CD14-positive monocyte (primary cell): Measurements from ENCODE around the gene TMEM151A. TPM values are rescaled to one million over a fixed set of nuclear protein-coding genes. Genes with fewer than 3 reads are reported as not detected.

Experiments
- DNase-seq, 3 donors: peaks; one replicate each; pipeline ENCODE4 v3.0.0-alpha.2; 2011 to 2022
- H2AFZ ChIP-seq: 2 replicates; pipeline ENCODE4 v1.6.0; 2012; ENCODE audit warnings: mild to moderate bottlenecking, low read depth, low read length, inconsistent platforms; ENCODE audit not compliant: insufficient read depth, poor library complexity, severe bottlenecking
- H3K27ac ChIP-seq, 2 donors: 1 replicate in 1 of 2; 2 replicates in 1 of 2; pipeline ENCODE4 v1.5.1; 2012 to 2013; ENCODE audit warnings: low read length in 2 of 2, control low read depth in 1 of 2, inconsistent platforms in 1 of 2, low read depth in 1 of 2, mild to moderate bottlenecking in 1 of 2
- H3K27me3 ChIP-seq, 2 donors: one replicate each; pipeline versions ENCODE4 v1.6.0 to v1.6.1; 2011 to 2013; ENCODE audit warnings: low read length in 2 of 2; ENCODE audit not compliant: control insufficient read depth in 2 of 2, insufficient read depth in 2 of 2
- H3K36me3 ChIP-seq, 2 donors: replicated peaks in 1 of 2; 1 replicate in 1 of 2; 2 replicates in 1 of 2; pipeline versions ENCODE4 v1.5.1 to v1.6.1; 2012 to 2013; ENCODE audit warnings: low read length in 2 of 2, control low read depth in 1 of 2, inconsistent platforms in 1 of 2, mild to moderate bottlenecking in 1 of 2; ENCODE audit not compliant: insufficient read depth in 2 of 2, control insufficient read depth in 1 of 2
- H3K4me1 ChIP-seq, 2 donors: 1 replicate in 1 of 2; 2 replicates in 1 of 2; pipeline versions ENCODE4 v1.5.1 to v1.6.1; 2012 to 2013; ENCODE audit warnings: low read length in 2 of 2, control low read depth in 1 of 2, inconsistent platforms in 1 of 2, mild to moderate bottlenecking in 1 of 2, moderate library complexity in 1 of 2; ENCODE audit not compliant: insufficient read depth in 2 of 2, control insufficient read depth in 1 of 2
- H3K4me2 ChIP-seq: replicated peaks from 2 replicates; pipeline ENCODE3; 2012; ENCODE audit warnings: low read length, moderate library complexity, mild to moderate bottlenecking; ENCODE audit not compliant: poor library complexity, severe bottlenecking; ENCODE audit errors: extremely low read depth
- H3K4me3 ChIP-seq, 3 experiments: fragments of 200-600 bp in 1 of 3; sonication (generic) in 1 of 3; replicated peaks in 1 of 3; 1 replicate in 2 of 3; 2 replicates in 1 of 3; pipeline ENCODE4 v1.5.1; 2011 to 2013; ENCODE audit warnings: low read length in 3 of 3, mild to moderate bottlenecking in 3 of 3, control low read depth in 2 of 3, low read depth in 2 of 3, inconsistent platforms in 1 of 3, moderate library complexity in 1 of 3
- H3K79me2 ChIP-seq: 2 replicates; pipeline ENCODE4 v1.6.0; 2012; ENCODE audit warnings: mild to moderate bottlenecking, control low read depth, inconsistent platforms, low read length, moderate library complexity; ENCODE audit not compliant: insufficient read depth
- H3K9ac ChIP-seq: 2 replicates; pipeline ENCODE4 v1.6.0; 2017; ENCODE audit warnings: low read length, mild to moderate bottlenecking; ENCODE audit not compliant: insufficient read depth, poor library complexity, severe bottlenecking
- H3K9me3 ChIP-seq, 2 donors: replicated peaks in 1 of 2; 1 replicate in 1 of 2; 2 replicates in 1 of 2; pipeline versions ENCODE4 v1.5.1 to v1.6.1; 2012 to 2013; ENCODE audit warnings: low read length in 2 of 2, control low read depth in 1 of 2; ENCODE audit not compliant: control insufficient read depth in 1 of 2, insufficient read depth in 1 of 2
- H4K20me1 ChIP-seq: 2 replicates; pipeline ENCODE4 v1.6.0; 2012; ENCODE audit warnings: mild to moderate bottlenecking, low read length, control low read depth, moderate library complexity; ENCODE audit not compliant: insufficient read depth
- H3K27ac Mint-ChIP-seq, 7 donors: one replicate each; pipeline ENCODE4 v1.8.0; 2020; ENCODE audit warnings: mild to moderate bottlenecking in 7 of 7, mixed read lengths in 7 of 7, moderate library complexity in 6 of 7, inconsistent platforms in 2 of 7
- H3K27me3 Mint-ChIP-seq, 3 donors: one replicate each; pipeline ENCODE4 v1.8.0; 2021 to 2022; ENCODE audit warnings: low read depth in 3 of 3, mild to moderate bottlenecking in 3 of 3, mixed read lengths in 3 of 3, moderate library complexity in 3 of 3, inconsistent platforms in 1 of 3
- H3K36me3 Mint-ChIP-seq, 2 donors: one replicate each; pipeline ENCODE4 v1.8.0; 2020; ENCODE audit warnings: mixed read lengths in 2 of 2, inconsistent platforms in 1 of 2, mild to moderate bottlenecking in 1 of 2
- H3K4me1 Mint-ChIP-seq: one replicate; pipeline ENCODE4 v1.8.0; 2020; ENCODE audit warnings: mild to moderate bottlenecking, mixed read lengths
- H3K4me3 Mint-ChIP-seq, 2 donors: one replicate each; pipeline ENCODE4 v1.8.0; 2020; ENCODE audit warnings: mild to moderate bottlenecking in 2 of 2, mixed read lengths in 2 of 2, moderate library complexity in 1 of 2
- H3K9me3 Mint-ChIP-seq, 7 donors: one replicate each; pipeline ENCODE4 v1.8.0; 2020 to 2022; ENCODE audit warnings: mixed read lengths in 7 of 7, mild to moderate bottlenecking in 6 of 7, moderate library complexity in 6 of 7, inconsistent platforms in 2 of 7
- CTCF ChIP-seq: fragments of 200-600 bp; IDR thresholded peaks from one replicate; pipeline ENCODE4 v1.8.0; 2022; ENCODE audit warnings: antibody characterized with exemption, mild to moderate bottlenecking
- WGBS: methylation state at CpG from one replicate; pipeline ENCODE4 v1.1.5; 2013; ENCODE audit warnings: missing lambda C conversion rate; ENCODE audit not compliant: insufficient coverage; 5-methylcytosine and 5-hydroxymethylcytosine counted together
- intact Hi-C, 2 donors: fragments of 100-400 bp; cut with micrococcal nuclease; formaldehyde crosslinking; loops; one replicate each; pipeline versions ENCODE4 v1.15.0 to v1.15.1; 2023
- polyA plus RNA-seq, 3 donors: library from polyadenylated mRNA; depleted of rRNA in 1 of 3; unstranded in 2 of 3; stranded (reverse) in 1 of 3; fragments of 300-500 nt in 2 of 3; fragments of >200 nt in 1 of 3; fragmentation: Illumina TruSeq in 2 of 3; gene quantifications; 1 replicate in 2 of 3; 2 replicates in 1 of 3; pipeline ENCODE4 v1.2.3, GENCODE V29; 2012 to 2021

The TMEM151A gene
- polyA plus RNA-seq, 3 donors, result not detected

- Histone ChIP-seq H3K27ac (peak within 1 kb of the TSS; percentile 82 to 85), H4K20me1 (peaks cover 48% of the 10 kb centered on the region), H2AFZ (peak within 1 kb of the TSS; percentile 83), H3K9ac (peak within 1 kb of the TSS; percentile 86), H3K4me3 (peak within 1 kb of the TSS; percentile 80 to 99 (median 97)), H3K36me3 (peaks cover 18 to 29% of the 10 kb centered on the region in 2 donors), H3K79me2 (peaks cover 41% of the 10 kb centered on the region), H3K27me3 (no peaks in the 10 kb centered on the region), H3K4me2 (peak within 1 kb of the TSS; percentile 97), H3K4me1 (peaks cover 26 to 35% of the 10 kb centered on the region in 2 donors), H3K9me3 (no peaks in the 10 kb centered on the region)
- Mint-ChIP-seq H3K9me3 (no peaks in the 10 kb centered on the region), H3K4me3 (peak within 1 kb of the TSS; percentile 93 to 98), H3K4me1 (peaks cover 33% of the 10 kb centered on the region), H3K36me3 (peaks cover 24 to 27% of the 10 kb centered on the region in 2 donors), H3K27me3 (peaks cover 0 to 3% (median 3%) of the 10 kb centered on the region in 3 donors), H3K27ac (peak within 1 kb of the TSS; percentile 90 to 99 (median 96))
- WGBS, result under 1% methylated on average over 61 of the region's 64 CpGs
- intact Hi-C loops, result loop anchor here in 1 of 2 donors (2.0 kb wide), 1 partner anchor 20 kb away; the partner anchor contains the start of gene YIF1A
- TF ChIP-seq CTCF, result no peak
- DNase-seq, result peak; percentile 99 to 100 (median 99)
Observed at GRCh38 chr11:66268244-66268951, 23.3 kb upstream of the TMEM151A start, which contains the start of gene RAB1B. RAB1B (plus strand) TSS chr11:66268639; CDS start chr11:66268680, 41 bp downstream.

DNA sequence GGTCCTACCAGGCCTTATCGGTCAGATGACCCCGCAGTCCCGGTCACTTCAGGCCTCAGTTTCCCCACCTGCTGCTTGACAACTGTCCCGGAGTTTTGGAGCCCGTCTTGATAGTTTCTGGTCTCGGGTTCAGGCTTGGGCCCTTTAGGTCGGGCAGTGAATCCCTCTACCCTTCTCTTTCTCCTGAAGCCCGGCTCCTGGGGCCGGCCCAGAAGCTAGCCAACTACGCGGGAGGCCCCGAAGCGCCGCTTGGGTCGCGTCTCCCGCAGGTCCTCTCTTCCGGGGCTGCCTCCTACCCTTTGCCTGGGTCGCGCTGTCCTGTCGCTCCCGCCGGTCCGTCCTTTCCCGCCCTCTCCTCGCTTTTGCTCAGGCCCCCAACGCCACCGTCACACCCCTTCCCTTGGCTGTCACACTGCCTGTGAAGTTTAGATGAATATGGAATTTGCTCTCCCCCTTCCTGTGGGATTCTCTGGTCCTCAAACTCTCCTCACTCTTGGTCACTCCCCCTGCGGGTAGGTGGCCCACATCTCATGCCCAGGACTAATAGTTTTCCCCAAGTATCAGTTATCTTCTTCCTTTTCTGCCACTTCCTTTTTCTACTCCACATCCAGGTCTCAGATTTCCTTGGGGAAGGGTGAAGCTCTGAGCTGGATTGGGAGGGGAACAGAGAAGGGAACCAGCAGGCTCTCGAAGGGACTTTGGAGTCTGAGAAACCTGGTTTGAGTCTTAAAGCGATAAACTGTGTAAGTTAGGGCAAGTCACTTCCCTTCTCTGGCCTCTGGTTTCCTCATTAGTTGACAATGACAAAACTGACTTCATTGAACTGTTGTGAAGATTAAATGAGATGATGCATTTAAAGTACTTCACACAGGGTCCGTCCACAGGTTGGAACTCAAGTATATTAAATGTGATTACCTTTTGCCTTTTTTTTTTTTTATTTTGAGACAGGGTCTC is 22.5 kb upstream of the TMEM151A start:
- DNase-seq, result peak; percentile 24 to 54 (median 47)
- Histone ChIP-seq H3K4me2 (peak overlapping the region; percentile 97), H2AFZ (peak overlapping the region; percentile 83), H3K4me1 (peaks cover 26 to 35% of the 10 kb centered on the region in 2 donors), H3K36me3 (peaks cover 27 to 37% of the 10 kb centered on the region in 2 donors), H3K27me3 (no peaks in the 10 kb centered on the region), H4K20me1 (peaks cover 56% of the 10 kb centered on the region), H3K9me3 (no peaks in the 10 kb centered on the region), H3K27ac (peak overlapping the region; percentile 82 to 85), H3K4me3 (peak overlapping the region; percentile 80 to 99 (median 97)), H3K9ac (peak overlapping the region; percentile 86), H3K79me2 (peaks cover 41% of the 10 kb centered on the region)
- peak overlapping the region; percentile 90 to 99 (median 96) for H3K27ac Mint-ChIP-seq
- intact Hi-C loops, result loop anchor here in 1 of 2 donors (2.0 kb wide), 1 partner anchor 20 kb away; the partner anchor contains the start of gene YIF1A
- H3K36me3 Mint-ChIP-seq, result peaks cover 31 to 35% of the 10 kb centered on the region in 2 donors
- H3K9me3 Mint-ChIP-seq, result no peaks in the 10 kb centered on the region
- peaks cover 33% of the 10 kb centered on the region for H3K4me1 Mint-ChIP-seq
- TF ChIP-seq CTCF, result peak; percentile 52
- peak overlapping the region; percentile 93 to 98 for H3K4me3 Mint-ChIP-seq
- H3K27me3 Mint-ChIP-seq, result peaks cover 0 to 3% (median 3%) of the 10 kb centered on the region in 3 donors
- WGBS, result 0% methylated on average over 22 of the region's 32 CpGs
